Ishikawa (cell line): ENCODE data around the gene NEDD4L.

Experiments
- CEBPB ChIP-seq: IDR thresholded peaks from 2 replicates; pipeline ENCODE4 v1.6.1; 2012
- CREB1 ChIP-seq: IDR thresholded peaks from 2 replicates; pipeline ENCODE4 v1.6.1; 2012; ENCODE audit warnings: low read depth
- EGR1 ChIP-seq: IDR thresholded peaks from 2 replicates; pipeline ENCODE4 v1.6.1; 2012
- EP300 ChIP-seq: IDR thresholded peaks from 2 replicates; pipeline ENCODE4 v1.6.1; 2012; ENCODE audit warnings: borderline replicate concordance
- FOXM1 ChIP-seq: IDR thresholded peaks from 2 replicates; pipeline ENCODE4 v1.6.1; 2012; ENCODE audit warnings: low read depth, borderline replicate concordance
- NFIC ChIP-seq: IDR thresholded peaks from 2 replicates; pipeline ENCODE4 v1.6.1; 2012
- RAD21 ChIP-seq: IDR thresholded peaks from 2 replicates; pipeline ENCODE4 v1.6.1; 2012; ENCODE audit warnings: low read depth
- TAF1 ChIP-seq: IDR thresholded peaks from 2 replicates; pipeline ENCODE4 v1.6.1; 2012; ENCODE audit warnings: low read depth, mild to moderate bottlenecking
- TCF12 ChIP-seq: IDR thresholded peaks from 2 replicates; pipeline ENCODE4 v1.6.1; 2012; ENCODE audit warnings: low read depth
- TEAD4 ChIP-seq: IDR thresholded peaks from 2 replicates; pipeline ENCODE4 v1.6.1; 2012
- YY1 ChIP-seq: IDR thresholded peaks from 2 replicates; pipeline ENCODE4 v1.6.1; 2012; ENCODE audit warnings: low read depth
- ZBTB7A ChIP-seq: IDR thresholded peaks from 2 replicates; pipeline ENCODE4 v1.6.1; 2012; ENCODE audit warnings: low read depth
- TF ChIP-seq, protein P1 (sequence below): IDR thresholded peaks from 2 replicates; pipeline ENCODE4 v1.6.1; 2012; ENCODE audit warnings: low read depth, mild to moderate bottlenecking
- TF ChIP-seq, protein P2 (sequence below): IDR thresholded peaks from 2 replicates; pipeline ENCODE4 v1.6.1; 2012
- TF ChIP-seq, protein P3 (sequence below): IDR thresholded peaks from 2 replicates; pipeline ENCODE4 v1.6.1; 2012

Gene NEDD4L

GRCh38 chr18:58319719-58320118 is 275.7 kb downstream of the NEDD4L start:
- TF ChIP-seq TCF12 (no peak), CEBPB (no peak), CREB1 (no peak), TAF1 (no peak), EP300 (no peak), RAD21 (no peak), FOXM1 (no peak), TEAD4 (no peak), EGR1 (no peak), YY1 (no peak), NFIC (no peak), ZBTB7A (no peak)
- TF ChIP-seq, protein P1, sequence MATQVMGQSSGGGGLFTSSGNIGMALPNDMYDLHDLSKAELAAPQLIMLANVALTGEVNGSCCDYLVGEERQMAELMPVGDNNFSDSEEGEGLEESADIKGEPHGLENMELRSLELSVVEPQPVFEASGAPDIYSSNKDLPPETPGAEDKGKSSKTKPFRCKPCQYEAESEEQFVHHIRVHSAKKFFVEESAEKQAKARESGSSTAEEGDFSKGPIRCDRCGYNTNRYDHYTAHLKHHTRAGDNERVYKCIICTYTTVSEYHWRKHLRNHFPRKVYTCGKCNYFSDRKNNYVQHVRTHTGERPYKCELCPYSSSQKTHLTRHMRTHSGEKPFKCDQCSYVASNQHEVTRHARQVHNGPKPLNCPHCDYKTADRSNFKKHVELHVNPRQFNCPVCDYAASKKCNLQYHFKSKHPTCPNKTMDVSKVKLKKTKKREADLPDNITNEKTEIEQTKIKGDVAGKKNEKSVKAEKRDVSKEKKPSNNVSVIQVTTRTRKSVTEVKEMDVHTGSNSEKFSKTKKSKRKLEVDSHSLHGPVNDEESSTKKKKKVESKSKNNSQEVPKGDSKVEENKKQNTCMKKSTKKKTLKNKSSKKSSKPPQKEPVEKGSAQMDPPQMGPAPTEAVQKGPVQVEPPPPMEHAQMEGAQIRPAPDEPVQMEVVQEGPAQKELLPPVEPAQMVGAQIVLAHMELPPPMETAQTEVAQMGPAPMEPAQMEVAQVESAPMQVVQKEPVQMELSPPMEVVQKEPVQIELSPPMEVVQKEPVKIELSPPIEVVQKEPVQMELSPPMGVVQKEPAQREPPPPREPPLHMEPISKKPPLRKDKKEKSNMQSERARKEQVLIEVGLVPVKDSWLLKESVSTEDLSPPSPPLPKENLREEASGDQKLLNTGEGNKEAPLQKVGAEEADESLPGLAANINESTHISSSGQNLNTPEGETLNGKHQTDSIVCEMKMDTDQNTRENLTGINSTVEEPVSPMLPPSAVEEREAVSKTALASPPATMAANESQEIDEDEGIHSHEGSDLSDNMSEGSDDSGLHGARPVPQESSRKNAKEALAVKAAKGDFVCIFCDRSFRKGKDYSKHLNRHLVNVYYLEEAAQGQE: no peak
- TF ChIP-seq, protein P2, sequence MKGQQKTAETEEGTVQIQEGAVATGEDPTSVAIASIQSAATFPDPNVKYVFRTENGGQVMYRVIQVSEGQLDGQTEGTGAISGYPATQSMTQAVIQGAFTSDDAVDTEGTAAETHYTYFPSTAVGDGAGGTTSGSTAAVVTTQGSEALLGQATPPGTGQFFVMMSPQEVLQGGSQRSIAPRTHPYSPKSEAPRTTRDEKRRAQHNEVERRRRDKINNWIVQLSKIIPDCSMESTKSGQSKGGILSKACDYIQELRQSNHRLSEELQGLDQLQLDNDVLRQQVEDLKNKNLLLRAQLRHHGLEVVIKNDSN: no peak
- TF ChIP-seq, protein P3, sequence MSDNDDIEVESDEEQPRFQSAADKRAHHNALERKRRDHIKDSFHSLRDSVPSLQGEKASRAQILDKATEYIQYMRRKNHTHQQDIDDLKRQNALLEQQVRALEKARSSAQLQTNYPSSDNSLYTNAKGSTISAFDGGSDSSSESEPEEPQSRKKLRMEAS: no peak

GRCh38 chr18:58320907-58321561 is 277.0 kb downstream of the NEDD4L start:
- TF ChIP-seq, protein P3: no peak
- TF ChIP-seq ZBTB7A (no peak), FOXM1 (no peak), TAF1 (no peak), EGR1 (no peak), RAD21 (no peak), NFIC (no peak), YY1 (no peak), CEBPB (no peak), CREB1 (no peak), EP300 (no peak)

- TF ChIP-seq YY1 (no peak), TAF1 (no peak), EP300 (no peak), FOXM1 (no peak), CEBPB (peak; percentile 6; the same call in 1 of the 2 replicates), NFIC (0 out of 2 replicates have a peak, but pooled peaks have one; percentile 37), CREB1 (no peak), TEAD4 (no peak), RAD21 (peak; percentile 88), TCF12 (no peak), ZBTB7A (no peak), EGR1 (no peak)
- TF ChIP-seq, protein P2: no peak
- TF ChIP-seq, protein P3: no peak
- TF ChIP-seq, protein P1: no peak
These were observed 278.0 kb downstream of the NEDD4L start for GRCh38 chr18:58321986-58322385.

- TF ChIP-seq RAD21: no peak
- no peak for TF ChIP-seq ZBTB7A
- TF ChIP-seq, protein P1: no peak
These were observed 278.4 kb downstream of the NEDD4L start for GRCh38 chr18:58322464-58322863.
